GM18867 (cell line): Measurements from ENCODE around the gene EWSR1.
"Not testable (repeated sequence)": the region's sequence is repeated elsewhere in the genome, so short reads cannot be mapped to it uniquely, and the experiment has no call there.

Experiments
- ATAC-seq: cut with Tn5 transposase; IDR thresholded peaks from one replicate; pipeline ENCODE4 v1.9.1; 2021; ENCODE audit warnings: mild to moderate bottlenecking, moderate library complexity; ENCODE audit not compliant: unreplicated experiment

EWSR1 gene

DNA sequence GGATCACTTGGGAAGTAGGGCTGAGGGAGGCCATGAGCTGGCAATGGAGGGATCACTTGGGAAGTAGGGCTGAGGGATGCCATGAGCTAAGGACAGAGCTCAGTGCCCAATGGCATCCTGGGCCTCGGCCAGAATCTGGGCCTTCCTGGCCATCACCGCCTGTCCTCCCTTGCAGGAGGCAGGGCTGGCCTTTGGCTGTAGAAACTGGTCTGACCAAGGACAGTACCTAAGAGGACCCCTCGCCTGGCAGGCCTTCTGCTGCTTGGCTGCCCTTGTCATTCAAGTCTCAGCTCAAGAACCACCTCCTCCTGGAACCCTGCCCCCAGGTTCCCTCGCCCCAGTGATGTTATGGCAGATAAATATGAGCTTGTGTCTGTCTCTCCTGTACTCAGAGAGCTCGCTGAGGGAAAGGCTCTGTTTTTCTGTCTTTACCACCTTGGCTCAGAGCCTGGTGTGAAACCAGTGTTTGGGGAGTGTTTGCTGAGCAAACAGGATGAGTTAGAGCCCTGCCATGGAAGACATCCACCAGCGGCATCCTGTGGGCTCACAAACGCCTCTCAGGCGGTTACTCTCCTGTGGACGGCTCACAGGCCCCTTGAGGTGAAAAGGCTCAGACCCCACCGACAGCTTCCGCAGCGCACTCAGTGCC lies 66.8 kb downstream of the EWSR1 start:
- ATAC-seq: no peak

DNA sequence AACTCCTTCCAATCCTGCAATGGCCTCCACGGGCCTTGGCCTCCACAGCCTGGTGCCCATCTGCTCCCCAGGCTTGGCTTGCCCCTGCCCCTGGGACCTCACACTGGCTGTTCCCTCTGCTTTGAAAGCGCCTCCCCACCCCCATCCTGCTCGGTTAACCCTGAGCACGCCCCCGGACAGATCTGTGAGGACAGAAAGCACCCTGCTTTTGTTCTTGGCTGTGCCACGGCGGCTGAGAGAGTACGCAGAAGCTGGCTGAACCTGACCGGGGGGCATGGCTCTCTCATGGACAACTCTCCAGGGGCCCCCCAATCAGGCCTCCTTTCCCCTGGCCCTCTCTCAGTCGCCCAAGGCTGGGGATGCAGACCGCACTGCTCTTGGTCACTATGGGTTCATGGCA lies 67.6 kb downstream of the EWSR1 start:
- no peak for ATAC-seq

DNA sequence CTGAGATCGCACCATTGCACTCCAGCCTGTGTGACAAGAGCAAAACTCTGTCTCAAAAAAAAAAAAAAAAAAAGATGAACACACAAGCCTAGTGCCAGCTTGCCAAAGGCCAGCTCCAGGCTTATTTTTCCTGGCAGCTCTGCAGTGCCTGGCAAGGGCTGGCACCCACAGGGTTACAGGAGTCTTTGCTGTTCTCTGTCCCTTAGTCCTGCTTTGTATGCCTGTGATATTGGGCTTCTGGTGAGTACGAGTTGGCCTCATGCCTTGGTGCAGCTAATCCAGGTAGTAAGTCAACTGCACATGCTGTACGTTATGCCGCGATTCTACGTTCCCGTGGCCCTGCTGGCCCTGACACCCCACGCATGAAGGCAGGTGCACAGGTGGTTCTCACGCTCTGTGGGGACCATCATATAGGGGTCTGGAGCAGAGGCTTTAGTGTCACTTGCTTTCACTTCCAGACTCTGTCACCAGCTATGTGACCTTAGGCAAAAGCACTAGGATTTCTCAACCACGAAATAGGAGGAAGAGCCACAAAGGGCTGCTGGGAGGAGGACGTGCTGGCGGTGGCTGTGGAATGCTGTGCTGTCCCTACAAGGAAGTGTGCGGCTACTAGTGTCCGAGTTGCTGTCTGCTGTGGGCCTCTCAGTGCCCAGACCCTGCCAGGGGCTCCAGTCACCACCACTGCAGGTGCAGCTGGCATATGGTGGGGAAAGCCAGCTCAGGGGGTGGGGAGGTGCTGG lies 68.9 kb downstream of the EWSR1 start:
- no peak for ATAC-seq

DNA sequence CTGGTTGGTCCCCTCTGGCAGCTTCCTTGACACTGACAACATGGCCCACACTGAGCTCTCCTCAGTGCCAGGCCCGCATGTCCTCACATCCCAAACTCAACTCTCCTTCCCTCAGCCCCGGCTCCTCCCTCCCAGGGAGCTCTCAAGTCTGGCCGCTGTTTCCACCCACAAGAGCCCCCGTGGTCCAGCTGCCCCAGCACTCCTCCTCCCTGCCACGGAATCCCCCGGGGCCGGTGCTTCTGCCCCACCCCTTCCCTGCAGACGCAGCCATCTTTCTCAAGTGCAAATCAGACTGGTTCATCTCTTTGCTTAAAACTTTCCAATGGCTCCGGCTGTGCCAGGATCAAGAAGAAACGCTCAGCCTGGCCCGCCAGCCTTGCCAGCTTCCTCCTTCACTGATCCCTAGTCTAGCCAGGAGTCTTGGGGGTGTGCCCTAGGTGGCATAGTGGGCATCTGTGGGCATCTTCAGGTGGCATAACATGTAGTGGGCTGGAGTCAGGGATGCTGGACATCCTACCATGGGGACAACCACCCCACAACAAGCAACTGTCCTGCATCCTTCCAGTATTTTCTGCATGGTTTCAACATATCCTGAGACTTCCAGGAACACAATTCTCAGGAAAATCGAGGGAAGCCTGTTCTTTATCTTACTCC lies 69.7 kb downstream of the EWSR1 start:
- ATAC-seq: no peak

DNA sequence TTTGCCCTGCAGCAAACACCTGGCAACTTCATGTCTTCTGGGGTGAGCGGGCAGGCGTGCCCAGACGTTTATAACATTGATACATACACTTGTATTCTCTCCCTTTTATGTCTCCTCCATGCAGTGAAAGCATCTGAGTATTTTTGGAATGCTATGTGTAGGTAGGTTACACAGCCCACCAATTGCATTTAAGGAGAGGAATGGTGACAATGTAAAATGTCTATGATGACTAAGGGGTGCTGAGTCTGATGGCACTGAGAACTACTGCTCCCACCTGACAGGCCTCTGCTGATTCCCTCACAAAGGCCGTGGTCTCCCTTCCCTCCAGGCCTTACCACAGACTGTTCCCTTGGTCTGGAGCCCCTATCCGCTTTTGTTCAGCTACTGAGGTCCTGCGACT lies 70.3 kb downstream of the EWSR1 start:
- ATAC-seq: no peak

DNA sequence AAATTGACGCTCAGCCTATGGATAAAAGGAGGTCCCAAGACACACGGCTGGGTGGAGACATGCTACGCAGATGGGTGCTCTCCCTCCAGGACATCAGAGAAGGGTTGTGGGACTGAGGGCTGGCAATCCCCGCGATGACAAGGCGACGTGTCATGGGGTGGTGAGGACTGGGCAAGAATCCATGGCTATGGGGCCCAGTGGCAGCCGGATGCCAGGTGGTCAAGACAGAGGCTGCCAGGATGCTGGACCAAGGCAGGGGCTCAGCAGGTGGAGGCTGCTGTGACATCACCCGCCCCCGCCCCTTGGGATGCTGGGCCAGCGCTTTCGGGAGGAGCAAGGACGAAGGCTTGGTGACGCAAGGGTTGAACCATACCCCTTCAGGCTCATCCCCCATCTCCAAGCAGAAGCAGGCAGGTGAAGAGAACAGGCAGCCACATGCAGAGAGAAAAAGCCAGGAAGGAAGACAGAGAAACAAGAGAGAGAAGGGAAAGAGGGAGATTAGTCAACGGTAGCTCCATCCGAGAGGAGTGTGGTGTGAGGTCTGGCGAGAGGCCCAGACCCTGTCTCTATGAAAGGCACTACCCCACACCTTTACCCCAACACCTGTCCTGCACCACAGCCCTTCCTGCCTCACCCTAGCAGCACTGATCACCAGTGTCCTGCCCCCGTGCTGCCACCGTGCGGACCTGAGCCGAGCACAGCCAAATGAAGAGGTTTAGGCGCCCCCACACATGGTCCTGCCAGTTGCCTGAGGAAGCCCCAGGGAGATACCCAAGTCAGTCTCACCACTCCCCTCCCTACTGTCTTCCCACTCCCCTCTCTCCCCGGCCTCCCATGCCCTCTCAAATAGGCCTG lies 71.5 kb downstream of the EWSR1 start:
- no peak for ATAC-seq

DNA sequence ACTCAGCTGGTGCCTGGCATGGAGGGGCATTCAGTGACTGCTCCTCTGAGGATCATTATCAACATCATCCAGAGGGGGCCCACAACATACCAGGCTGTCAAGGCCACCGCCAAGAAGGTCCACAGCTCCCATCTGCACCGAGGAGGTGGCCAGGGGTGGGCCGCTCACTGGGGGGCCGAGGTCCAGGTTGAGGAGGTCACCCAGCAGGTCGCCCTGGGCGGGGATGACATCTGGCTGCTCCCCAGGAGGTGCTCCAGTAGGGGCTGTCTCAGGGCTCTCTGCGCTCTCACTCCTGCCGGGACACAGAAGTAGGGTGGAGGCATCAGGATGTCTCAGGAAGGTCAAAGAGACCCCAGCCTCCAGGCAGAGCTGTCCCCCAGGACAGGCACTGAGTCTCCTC lies 72.5 kb downstream of the EWSR1 start:
- no peak for ATAC-seq

DNA sequence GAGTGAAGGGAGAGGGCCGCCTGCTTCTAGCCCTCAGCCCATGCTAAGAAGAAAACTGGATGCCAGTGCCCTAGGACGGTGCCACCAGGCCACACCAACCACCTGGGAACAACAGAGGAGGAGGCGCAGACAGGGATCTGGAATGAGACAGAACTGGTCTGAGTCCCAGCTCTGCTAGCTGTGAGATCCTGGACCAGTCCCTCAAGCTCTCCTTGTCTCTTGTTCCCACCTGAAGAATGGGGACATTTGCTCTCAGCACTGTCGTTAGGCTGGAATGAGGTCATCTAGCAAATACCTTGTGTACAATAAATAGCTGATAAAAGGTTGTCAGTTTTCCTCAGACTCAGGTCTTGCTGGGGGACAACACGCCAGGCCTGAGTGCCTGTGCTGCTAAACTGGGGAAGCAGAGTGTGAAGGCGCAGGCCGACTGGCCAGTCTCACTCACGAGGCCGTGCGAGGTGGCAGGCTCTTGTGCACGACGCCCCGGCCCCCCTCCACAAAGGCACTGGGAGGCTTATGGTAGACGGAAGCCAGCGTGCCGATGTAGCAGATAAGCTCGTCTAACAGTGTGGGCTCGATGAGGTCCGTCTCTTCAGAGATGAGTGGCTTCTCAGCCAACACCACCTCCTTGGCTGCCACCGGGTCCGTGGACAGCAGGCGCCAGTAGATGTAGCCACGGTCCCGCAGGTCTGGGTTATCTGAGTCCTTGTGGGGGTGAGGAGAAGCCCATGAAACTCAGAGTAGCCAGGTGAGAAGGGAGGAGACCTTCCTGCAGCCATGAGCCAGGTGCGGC lies 73.2 kb downstream of the EWSR1 start:
- ATAC-seq: no peak

DNA sequence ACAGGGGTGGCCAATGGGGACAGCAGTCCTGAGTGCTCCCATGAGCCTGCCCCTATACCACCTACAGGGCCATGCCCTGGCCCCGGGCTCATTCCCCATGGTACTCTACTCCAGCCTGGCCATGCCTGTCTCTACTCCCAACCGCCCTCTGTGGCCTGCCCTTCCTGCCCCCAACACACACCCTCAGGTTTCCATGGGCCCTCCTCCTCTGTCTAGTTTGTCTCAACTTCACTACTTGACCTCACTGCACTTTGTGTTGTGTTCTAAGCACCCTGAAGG lies 73.7 kb downstream of the EWSR1 start:
- ATAC-seq: no peak

DNA sequence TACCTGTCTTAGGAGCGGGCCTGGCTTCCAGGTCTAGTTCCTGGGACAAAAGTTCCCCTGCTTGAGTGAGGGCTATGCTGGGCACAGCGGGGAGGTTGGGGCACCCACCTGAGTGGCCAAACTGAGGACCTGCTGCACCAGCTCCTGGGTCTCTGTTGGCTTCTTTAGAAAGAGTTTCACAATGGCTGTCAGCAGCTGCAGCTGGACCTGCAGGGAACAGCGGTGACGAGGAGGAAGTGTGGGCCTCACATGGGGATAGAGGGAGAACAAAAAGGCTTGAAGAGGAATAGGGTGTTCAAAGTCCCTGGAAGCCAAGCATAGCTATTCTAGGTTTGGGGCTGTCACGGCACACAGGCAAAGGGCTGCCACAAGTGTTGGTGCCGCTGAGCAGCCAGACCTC lies 74.1 kb downstream of the EWSR1 start:
- ATAC-seq: no peak

DNA sequence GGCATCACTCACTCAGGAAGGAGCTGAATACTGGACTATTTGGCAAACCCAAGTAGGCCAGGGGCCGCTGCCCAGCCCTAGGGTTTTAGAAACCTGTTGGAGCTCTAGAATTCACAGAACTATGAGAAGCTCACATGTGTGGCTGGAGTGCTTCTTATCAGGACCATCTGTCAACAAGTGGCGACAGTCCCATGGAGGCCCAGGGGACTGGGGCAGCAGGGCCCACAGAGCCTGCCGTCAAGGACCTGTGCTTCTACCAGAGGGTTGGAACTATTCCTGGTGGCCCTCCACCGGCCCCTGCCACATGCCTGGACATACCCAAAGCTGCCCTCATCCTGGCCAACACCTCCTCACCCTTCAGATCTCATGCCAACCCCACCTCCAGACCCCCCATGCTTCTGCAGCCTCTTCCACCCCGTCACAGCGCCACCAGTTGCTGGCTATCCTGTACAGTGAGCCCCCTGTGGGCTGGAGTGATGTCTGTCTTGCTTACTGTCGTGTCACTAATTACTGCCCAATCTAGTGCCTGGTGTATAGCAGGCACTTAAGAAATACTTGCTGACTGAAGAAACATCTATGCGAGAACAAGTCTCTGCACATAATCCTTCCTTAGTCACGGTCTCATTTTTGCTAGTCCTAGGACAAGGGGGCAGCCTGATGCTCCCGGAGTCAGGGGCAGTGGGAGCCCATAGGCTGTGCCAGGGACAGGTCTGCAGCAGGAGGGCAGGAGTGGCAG lies 74.7 kb downstream of the EWSR1 start:
- no peak for ATAC-seq

DNA sequence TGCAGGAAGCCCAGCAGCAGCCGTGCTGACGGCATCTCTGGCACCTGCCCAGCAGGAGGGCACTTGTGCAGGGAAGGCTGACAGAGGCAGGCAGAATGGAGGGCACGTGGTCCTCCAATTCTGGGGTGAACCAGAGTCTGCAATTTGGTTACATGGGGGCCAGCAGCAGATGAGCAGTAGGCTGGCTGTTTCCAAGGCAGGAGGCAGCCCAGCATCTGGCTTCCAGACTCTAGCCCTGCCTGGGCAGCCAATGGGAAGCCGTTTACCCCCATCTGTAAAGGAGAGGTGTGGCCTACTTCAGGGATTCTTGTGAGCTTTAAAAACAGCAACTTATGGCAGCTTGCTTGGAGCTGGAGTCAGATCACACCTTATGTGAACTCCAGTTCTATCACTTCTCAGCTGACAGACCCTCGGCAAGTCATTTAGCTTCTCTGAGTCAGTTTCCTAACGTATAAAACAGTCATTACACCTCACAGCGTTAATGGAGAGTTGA lies 75.3 kb downstream of the EWSR1 start:
- no peak for ATAC-seq

DNA sequence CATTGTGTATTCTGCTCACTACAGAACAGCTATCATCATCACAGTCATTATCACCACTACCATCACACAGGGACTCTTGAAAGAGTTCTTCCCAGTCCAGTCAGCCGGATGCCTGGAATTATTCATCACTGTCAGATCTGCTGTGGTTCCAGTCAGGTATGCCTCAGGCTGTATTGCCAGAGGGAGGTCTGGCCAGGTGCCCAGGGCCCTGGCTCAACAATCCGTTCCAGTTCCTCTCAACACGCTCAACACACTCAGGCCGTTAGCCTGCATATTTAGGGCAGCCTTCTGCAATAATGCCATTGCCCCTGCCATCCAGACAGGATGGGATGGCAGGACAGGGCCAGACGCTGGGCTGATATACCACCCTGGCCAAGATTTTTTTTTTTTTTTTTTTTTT lies 76.1 kb downstream of the EWSR1 start:
- no peak for ATAC-seq

DNA sequence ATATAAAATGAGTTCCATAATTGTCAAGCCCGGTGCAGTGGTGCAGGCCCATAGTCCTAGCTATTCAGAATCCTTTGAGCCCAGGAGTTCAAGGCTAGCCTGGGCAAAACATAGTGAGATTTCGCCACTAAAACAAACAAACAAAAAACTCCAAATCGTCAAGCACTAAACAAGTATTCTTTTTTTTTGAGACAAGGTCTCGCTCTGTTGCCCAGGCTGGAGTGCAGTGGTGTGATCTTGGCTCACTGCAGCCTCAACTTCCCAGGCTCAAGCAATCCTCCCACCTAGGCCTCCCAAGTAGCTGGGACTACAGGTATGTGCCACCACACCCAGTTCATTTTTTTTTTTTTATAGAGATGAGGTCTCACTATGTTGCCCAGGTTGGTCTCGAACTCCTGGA lies 76.8 kb downstream of the EWSR1 start:
- not testable (repeated sequence) for ATAC-seq

DNA sequence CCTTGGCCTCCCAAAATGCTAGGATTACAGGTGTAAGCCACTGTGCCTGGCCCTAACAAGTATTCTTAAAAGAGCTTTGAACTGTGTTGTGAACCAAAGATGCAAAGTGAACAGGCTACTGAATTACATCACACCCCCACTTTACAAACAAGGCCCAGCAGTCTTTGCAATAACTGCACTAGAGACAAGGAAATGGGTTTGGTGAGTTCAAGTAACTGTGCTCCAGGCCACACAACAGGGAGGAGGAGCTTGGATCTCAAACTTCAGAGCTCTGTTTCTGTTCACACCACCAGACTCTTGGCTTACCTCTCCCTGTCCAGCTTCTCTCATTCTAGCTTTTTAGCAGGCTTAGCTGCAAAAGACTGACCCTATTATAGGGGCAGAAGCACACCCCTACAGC lies 77.9 kb downstream of the EWSR1 start:
- ATAC-seq: no peak

DNA sequence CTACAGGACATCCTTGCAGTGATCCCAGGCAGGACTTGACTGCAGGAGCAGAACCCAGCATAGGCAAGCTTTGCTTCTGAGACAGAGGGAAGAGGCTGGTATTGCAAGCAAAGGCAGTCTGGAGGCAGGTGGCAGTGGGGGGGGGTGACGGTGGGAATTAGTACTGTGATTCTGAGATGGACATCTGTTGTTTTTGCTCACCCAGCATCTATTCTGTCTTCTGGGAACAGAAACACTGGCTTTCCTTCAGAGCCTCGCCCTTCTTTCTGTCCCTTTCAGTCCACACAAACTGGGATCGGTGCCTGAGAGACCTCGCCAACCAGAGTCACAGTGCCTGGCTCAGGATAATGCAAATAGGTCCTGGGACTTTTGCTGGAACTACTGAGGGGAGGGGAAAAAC lies 78.6 kb downstream of the EWSR1 start:
- ATAC-seq: no peak

DNA sequence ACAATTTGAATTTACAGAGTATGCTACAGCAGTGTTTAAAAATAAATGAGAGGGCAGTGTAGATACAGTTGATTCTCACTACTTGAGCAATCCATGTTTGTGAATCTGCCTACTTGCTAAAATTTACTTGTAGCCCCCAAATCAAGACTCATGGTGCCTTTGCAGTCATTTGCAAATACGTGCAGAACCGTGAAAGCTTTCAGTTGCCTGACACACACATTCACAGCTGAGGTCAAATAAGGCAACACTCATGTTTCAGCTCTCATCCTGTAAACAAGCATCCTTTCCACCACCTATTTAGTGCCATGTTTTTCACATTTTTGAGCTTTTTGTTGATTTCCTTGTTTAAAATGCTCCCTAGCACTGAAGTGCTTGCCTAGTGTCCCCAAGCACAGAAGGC lies 80.0 kb downstream of the EWSR1 start:
- no peak for ATAC-seq

DNA sequence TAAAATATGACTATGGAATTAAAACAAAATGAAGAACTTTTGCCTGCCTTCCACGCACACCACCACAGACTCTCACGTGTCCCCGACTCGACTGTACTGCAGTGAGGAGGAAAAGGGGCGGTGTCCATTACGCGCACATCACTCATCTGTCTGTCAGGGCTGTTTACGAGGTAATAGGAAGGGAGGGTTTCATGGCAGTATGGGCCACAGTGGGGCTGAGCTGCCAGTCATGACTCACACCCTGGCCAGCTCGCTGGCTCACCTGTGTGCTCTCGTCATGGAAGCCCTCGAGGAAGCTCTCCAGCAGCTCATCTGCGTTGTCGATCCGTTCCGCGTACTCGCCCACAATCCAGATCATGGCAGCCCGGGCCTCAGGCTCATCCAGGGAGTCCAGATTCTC lies 80.9 kb downstream of the EWSR1 start:
- no peak for ATAC-seq
